ENCODE measurements around the gene NAGPA.
A peak's percentile ranks its signal among the peaks of the same experiment; 100 is the strongest.
"Not testable (repeated sequence)": the region's sequence is repeated elsewhere in the genome, so short reads cannot be mapped to it uniquely, and the experiment has no call there.

NAGPA gene

GRCh38 chr16:5033256-5034166 lies at the start of gene NAGPA:
Gene NAGPA (minus strand): TSS chr16:5033935. CDS start chr16:5033914, 21 bp downstream.
- DNase-seq (ENCODE audit: low read depth), result peak; percentile 78
- no peak for TF ChIP-seq CTCF (conservative IDR thresholded peaks at IDR 0.05; ENCODE audit: low read length)

DNA sequence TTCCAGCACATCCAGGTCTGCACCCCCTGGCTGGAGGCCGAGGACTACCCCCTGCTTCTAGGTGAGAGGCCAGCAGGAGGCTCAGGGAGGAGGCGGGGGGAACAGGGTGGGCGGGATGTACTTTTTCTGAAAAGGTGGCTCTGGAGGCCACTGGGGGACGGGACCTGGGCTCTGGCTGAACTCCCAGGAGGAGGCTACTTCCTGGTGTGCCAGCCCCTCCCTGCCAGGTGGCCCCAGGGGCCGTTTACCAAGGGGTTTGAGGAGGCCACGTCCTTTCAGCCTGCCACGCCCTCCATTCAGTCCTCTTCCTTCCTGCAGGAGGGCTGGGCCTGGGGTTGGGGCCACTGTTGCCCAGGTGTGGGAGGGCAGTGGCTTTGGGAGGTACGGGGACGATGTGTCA lies 47.3 kb upstream of the NAGPA start:
- not testable (repeated sequence) for H3K4me3 ChIP-seq (ENCODE audit: low read length); DNase-seq (ENCODE audit: low read depth)

More at GRCh38 chr16:5033256-5034166, at the start of gene NAGPA:
- H3K4me3 ChIP-seq (ENCODE audit: low read length), result peak within 1 kb of the TSS; percentile 86

DNA sequence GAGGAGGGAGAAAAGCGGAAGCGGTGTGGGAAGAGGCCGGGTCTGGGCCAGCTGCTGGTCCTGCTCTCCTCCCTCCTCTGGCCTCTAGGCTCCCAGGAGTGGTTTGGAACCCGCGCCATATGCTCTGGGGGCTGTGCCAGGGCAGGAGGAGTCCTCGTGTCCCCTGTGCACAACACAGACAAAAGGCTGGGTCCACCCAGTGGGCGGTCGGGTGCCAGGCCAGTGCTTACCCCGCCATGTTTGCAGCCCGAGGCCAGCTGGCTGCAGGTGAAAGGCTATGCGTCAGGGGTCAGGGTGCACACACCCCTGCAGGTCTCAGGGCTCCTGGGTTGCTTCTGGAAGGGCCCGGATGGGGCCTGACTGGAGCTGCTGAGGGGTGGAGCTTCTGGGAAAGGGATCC lies 46.7 kb upstream of the NAGPA start:
- not testable (repeated sequence) for H3K4me3 ChIP-seq (ENCODE audit: low read length); DNase-seq (ENCODE audit: low read depth)

DNA sequence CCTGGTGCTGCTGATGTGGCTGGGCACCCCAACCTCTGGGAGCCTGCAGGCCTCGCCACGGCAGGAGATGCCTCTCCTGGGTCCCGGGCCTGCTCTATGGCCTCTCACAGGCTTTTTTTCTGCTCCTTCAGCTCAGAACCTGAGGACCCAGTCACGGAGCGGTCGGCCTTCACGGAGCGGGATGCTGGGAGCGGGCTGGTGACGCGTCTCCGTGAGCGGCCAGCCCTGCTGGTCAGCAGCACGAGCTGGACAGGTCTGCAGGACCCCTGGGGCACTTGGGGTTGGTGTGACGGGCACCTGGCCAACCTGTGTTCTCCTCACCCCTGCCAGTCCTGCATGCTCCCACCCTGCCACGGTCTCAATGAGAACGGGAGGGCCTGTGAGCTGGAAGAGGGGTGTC lies 44.9 kb upstream of the NAGPA start:
- TF ChIP-seq CTCF (conservative IDR thresholded peaks at IDR 0.05; ENCODE audit: low read length), result no peak
- H3K4me3 ChIP-seq (ENCODE audit: low read length), result no peak overlapping the region

DNA sequence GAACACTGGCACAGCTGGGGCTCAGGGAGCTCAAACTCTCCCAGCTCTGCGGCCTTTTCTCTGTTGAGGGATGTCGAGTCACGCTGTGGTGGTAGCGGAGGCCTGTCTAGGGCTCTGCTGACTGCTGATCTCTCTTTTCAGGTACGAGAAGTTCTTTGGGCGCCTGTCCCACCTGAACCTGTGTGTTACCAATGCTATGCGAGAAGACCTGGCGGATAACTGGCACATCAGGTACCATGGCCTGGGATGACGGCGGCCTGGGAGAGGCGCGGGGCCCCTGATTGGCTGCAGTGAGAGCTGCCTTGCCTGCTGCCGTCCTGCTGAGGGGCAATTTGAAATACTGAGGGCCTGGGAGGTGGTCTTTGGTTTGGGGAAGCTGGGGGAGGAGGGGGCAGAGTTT lies 43.6 kb upstream of the NAGPA start:
- no peak overlapping the region for H3K4me3 ChIP-seq (ENCODE audit: low read length)
- no peak for TF ChIP-seq CTCF (conservative IDR thresholded peaks at IDR 0.05; ENCODE audit: low read length)
- no peak for DNase-seq (ENCODE audit: low read depth)

More for the DNA sequence above, 44.9 kb upstream of the NAGPA start:
- DNase-seq (ENCODE audit: low read depth), result no peak

GRCh38 chr16:5075637-5076036 lies 41.9 kb upstream of the NAGPA start:
- DNase-seq (ENCODE audit: low read depth), result no peak
- no peak for TF ChIP-seq CTCF (conservative IDR thresholded peaks at IDR 0.05; ENCODE audit: low read length)

DNA sequence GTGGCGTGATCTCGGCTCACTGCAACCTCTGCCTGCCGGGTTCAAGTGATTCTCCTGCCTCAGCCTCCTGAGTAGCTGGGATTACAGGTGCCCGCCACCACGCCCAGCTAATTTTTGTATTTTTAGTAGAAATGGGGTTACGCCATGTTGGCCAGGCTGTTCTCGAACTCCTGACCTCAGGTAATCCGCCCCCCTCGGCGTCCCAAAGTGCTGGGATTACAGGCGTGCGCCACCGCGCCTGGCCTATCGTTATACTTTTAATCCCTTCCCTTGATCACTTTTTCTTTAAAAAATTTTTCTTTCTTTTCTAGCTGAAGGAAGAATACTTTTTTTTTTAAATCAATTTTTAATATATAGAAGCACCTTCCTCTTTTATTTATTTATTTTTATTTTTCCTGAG lies 40.0 kb upstream of the NAGPA start:
- H3K4me3 ChIP-seq (ENCODE audit: low read length); DNase-seq (ENCODE audit: low read depth): not testable (repeated sequence)

More at GRCh38 chr16:5075637-5076036, 41.9 kb upstream of the NAGPA start:
- no peak overlapping the region for H3K4me3 ChIP-seq (ENCODE audit: low read length)

DNA sequence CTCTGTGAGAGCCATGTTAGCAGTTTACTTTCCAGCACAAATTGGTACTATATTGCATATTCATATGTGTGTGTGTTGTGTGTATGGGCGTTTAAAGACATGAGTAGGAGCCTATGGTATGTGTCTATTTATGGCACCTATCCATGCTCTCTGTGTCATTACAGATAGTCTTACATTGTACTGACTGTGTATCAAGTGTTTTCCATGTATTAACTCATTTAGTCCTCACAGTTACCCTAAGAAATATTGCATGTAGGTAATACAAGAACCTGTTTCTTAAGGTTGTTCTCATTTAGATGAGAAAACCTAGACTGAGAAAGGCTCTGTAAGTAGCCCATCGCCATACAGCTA lies 39.5 kb upstream of the NAGPA start:
- H3K4me3 ChIP-seq (ENCODE audit: low read length), result no peak overlapping the region
- no peak for TF ChIP-seq CTCF (conservative IDR thresholded peaks at IDR 0.05; ENCODE audit: low read length)
- DNase-seq (ENCODE audit: low read depth), result peak; percentile 25

Measured in AG10803 (cell line).